Ovary (tissue), 9 donors: Measurements from ENCODE around the gene F12. TPM values are rescaled to one million over a fixed set of nuclear protein-coding genes. Genes with fewer than 3 reads are reported as not detected.

ENCODE experiments used
- DNase-seq, 5 donors: peaks; one replicate each; pipeline ENCODE4 v3.0.0-alpha.2; 2019 to 2020
- H3K27ac ChIP-seq, 2 donors: fragments of 200-600 bp; one replicate each; pipeline versions ENCODE4 v1.5.1 to v1.8.0; 2019 to 2022
- H3K27me3 ChIP-seq: fragments of 200-600 bp; one replicate; pipeline ENCODE4 v1.8.0; 2022
- H3K36me3 ChIP-seq: fragments of 200-600 bp; sonication (generic); one replicate; pipeline ENCODE4 v1.5.1; 2019
- H3K4me1 ChIP-seq: one replicate; pipeline ENCODE4 v1.8.1; 2013; ENCODE audit warnings: mild to moderate bottlenecking, moderate library complexity; ENCODE audit not compliant: insufficient read depth
- H3K4me3 ChIP-seq: fragments of 200-600 bp; sonication (generic); one replicate; pipeline ENCODE4 v1.5.1; 2017
- H3K9me3 ChIP-seq, 2 donors: fragments of 200-600 bp in 1 of 2; sonication (generic) in 1 of 2; one replicate each; pipeline versions ENCODE4 v1.5.1 to v1.8.1; 2013 to 2019; ENCODE audit warnings: mild to moderate bottlenecking in 1 of 2, moderate library complexity in 1 of 2
- EP300 ChIP-seq: sonication (generic); formaldehyde crosslinking; IDR thresholded peaks from one replicate; pipeline ENCODE4 v1.6.1; 2017; ENCODE audit warnings: antibody characterized with exemption
- POLR2A ChIP-seq: fragments of 450-650 bp; IDR thresholded peaks from one replicate; pipeline ENCODE4 v1.6.1; 2017; ENCODE audit warnings: antibody characterized with exemption, mild to moderate bottlenecking, moderate library complexity
- WGBS, 3 donors: extraction: QIAGEN DNeasy Blood & Tissue Kit in 1 of 3; methylation state at CpG; one replicate each; pipeline versions ENCODE4 v1.1.5 to v1.1.7; 2013 to 2017; 5-methylcytosine and 5-hydroxymethylcytosine counted together
- intact Hi-C, 4 donors: fragments of 100-400 bp; cut with DNase I; formaldehyde crosslinking; loops; one replicate each; pipeline versions ENCODE4 v1.11.0 to v1.15.1; 2022 to 2023
- polyA plus RNA-seq, 2 donors: library from polyadenylated mRNA; stranded (reverse); fragments of 200-250 nt in 1 of 2; fragments of 350-450 nt in 1 of 2; fragmentation: Illumina TruSeq in 1 of 2; extraction: RNeasy Lipid Tissue Mini Kit (QIAGEN cat#74804) in 1 of 2; gene quantifications; one replicate each; pipeline ENCODE4 v1.2.3, GENCODE V29; 2013 to 2014
- total RNA-seq, 7 donors: library from RNA; depleted of rRNA in 2 of 7; stranded (reverse); fragments of >200 nt in 2 of 7; fragmentation: NEBNext Ultra II Directional in 3 of 7; extraction: Animal tissue kit (Norgen Biotek cat#: 25700) in 3 of 7; gene quantifications; one replicate each; pipeline versions ENCODE4 v1.1.0 to v1.2.4, GENCODE V29; 2016 to 2023
- TF ChIP-seq, protein P1 (sequence below), 3 donors: fragments of 450-650 bp in 2 of 3; fragments of 200-600 bp in 1 of 3; IDR thresholded peaks; one replicate each; pipeline versions ENCODE4 v1.5.1 to v1.8.0; 2016 to 2022; ENCODE audit warnings: antibody characterized with exemption in 3 of 3, mild to moderate bottlenecking in 1 of 3
- donor health status: DM: no; HTN: no; CAD: no; lungs with moderate emphysema.
- donor health status: DM: no; HTN: no; CAD: no.
- donor health status: Bipolar disorder and iron deficiency.
- donor health status: DM: yes; HTN: yes; CAD: no.
- donor health status: DM: no; HTN: no; CAD: no.
- donor health status: DM: yes; HTN: yes; CAD: no.

Gene F12
- total and polyA plus RNA-seq, 9 donors, result 0.28 to 1.7 TPM; not detected in 7

- Histone ChIP-seq H3K27ac (no peak overlapping the region), H3K36me3 (no peaks in the 10 kb centered on the region), H3K27me3 (no peaks in the 10 kb centered on the region), H3K4me1 (no peaks in the 10 kb centered on the region), H3K4me3 (no peak overlapping the region), H3K9me3 (no peaks in the 10 kb centered on the region)
- no peak for DNase-seq
- intact Hi-C loops, result no loop called here
- TF ChIP-seq, protein P1, sequence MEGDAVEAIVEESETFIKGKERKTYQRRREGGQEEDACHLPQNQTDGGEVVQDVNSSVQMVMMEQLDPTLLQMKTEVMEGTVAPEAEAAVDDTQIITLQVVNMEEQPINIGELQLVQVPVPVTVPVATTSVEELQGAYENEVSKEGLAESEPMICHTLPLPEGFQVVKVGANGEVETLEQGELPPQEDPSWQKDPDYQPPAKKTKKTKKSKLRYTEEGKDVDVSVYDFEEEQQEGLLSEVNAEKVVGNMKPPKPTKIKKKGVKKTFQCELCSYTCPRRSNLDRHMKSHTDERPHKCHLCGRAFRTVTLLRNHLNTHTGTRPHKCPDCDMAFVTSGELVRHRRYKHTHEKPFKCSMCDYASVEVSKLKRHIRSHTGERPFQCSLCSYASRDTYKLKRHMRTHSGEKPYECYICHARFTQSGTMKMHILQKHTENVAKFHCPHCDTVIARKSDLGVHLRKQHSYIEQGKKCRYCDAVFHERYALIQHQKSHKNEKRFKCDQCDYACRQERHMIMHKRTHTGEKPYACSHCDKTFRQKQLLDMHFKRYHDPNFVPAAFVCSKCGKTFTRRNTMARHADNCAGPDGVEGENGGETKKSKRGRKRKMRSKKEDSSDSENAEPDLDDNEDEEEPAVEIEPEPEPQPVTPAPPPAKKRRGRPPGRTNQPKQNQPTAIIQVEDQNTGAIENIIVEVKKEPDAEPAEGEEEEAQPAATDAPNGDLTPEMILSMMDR (IDR thresholded peaks at IDR 0.05), result no peak
- TF ChIP-seq POLR2A, result no peak
- TF ChIP-seq EP300, result no peak
- 72 to 80% (median 77%) methylated on average over 3 of the region's 3 CpGs for WGBS, 3 donors
Measured at GRCh38 chr5:177414481-177414880, 5.1 kb upstream of the F12 start.

DNA sequence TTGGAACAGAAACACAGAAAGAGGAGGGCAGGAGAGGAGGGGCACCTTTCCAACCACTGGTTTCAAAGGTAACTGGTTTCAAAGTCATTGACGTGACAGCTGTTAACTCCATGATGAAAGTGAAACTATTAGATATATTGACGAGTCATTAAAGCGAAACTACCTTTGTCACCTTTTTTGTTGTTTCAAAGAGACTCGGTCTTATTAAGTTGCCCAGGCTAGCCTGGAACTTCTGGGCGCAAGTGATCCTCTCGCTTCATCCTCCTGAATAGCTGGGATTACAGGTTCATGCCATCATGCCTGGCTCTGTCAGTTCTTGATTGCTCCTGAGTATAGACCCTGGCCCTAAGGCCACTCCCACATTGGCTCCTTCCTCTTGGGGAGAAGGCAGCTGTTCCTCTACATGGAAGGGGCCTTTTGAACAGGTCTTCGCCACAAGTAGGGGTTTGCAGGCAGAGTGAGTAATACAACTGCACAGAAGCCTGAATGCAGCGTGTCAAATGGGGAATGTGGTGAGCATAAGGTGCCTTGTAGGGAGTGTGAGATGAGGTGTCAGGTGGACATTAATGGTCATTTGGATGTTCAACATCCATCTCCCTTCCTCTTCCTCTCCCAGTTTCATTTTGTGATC, 3.4 kb upstream of the F12 start:
- Histone ChIP-seq H3K36me3 (no peaks in the 10 kb centered on the region), H3K27ac (no peak overlapping the region), H3K9me3 (no peaks in the 10 kb centered on the region), H3K4me1 (no peaks in the 10 kb centered on the region), H3K4me3 (no peak overlapping the region), H3K27me3 (no peaks in the 10 kb centered on the region)
- intact Hi-C loops, result no loop called here
- TF ChIP-seq, protein P1 (IDR thresholded peaks at IDR 0.05), result no peak
- TF ChIP-seq EP300 (no peak), POLR2A (no peak)
- 78 to 85% (median 81%) methylated on average over 8 of the region's 8 CpGs for WGBS, 3 donors
- DNase-seq, result no peak

GRCh38 chr5:177410575-177410974, 1.2 kb upstream of the F12 start:
- TF ChIP-seq POLR2A (no peak), EP300 (no peak)
- TF ChIP-seq, protein P1 (IDR thresholded peaks at IDR 0.05), result no peak
- intact Hi-C loops, result no loop called here
- Histone ChIP-seq H3K36me3 (no peaks in the 10 kb centered on the region), H3K27me3 (no peaks in the 10 kb centered on the region), H3K9me3 (no peaks in the 10 kb centered on the region), H3K27ac (no peak overlapping the region), H3K4me1 (no peaks in the 10 kb centered on the region), H3K4me3 (no peak overlapping the region)
- no peak for DNase-seq
- WGBS, 3 donors, result 76 to 89% (median 88%) methylated on average over 3 of the region's 3 CpGs

DNA sequence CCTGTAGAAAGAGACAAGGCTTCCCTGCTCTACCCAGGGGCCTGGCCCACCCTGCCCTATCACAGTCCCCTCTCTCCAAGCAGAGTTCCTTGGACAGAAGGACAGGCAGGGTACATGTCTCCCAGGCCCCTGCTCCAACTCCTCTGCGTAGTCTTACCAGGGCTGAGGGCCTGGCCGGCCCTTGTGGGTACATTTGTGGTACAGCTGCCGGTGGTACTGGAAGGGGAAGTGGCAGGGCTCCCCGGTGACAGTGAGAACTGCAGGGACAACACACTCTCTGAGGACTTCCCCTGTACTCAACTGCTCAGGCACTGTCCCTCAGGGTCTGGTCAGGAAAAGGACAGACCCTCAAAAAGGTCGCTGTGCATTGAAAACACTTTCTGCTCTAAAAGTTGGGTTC, 3.6 kb downstream of the F12 start:
- 86 to 98% (median 92%) methylated on average over 5 of the region's 5 CpGs for WGBS, 3 donors
- H3K27me3 ChIP-seq, result peaks cover 5% of the 10 kb centered on the region
- H3K4me1 ChIP-seq, result peaks cover 6% of the 10 kb centered on the region
- no peaks in the 10 kb centered on the region for H3K36me3 ChIP-seq
- no peak overlapping the region for H3K4me3 ChIP-seq
- no peaks in the 10 kb centered on the region for H3K9me3 ChIP-seq
- TF ChIP-seq, protein P1 (IDR thresholded peaks at IDR 0.05), result no peak
- TF ChIP-seq EP300 (no peak), POLR2A (no peak)
- intact Hi-C loops, result loop anchor here in 3 of 4 donors (2.0 to 5.0 kb wide), 4 partner anchors 41 to 93 kb away; partner anchors contain the start of gene PRR7 (in 1 of the 3)
- no peak overlapping the region for H3K27ac ChIP-seq
- no peak for DNase-seq
